NCI-H187 treated with DMSO at 0.1 percent for 48 hours (cell line): ENCODE data around the gene FOXK1.

Experiments
- DNase-seq: peaks from one replicate; lab custom pipeline; 2025; lab: John Stamatoyannopoulos, UW

Gene FOXK1

DNA sequence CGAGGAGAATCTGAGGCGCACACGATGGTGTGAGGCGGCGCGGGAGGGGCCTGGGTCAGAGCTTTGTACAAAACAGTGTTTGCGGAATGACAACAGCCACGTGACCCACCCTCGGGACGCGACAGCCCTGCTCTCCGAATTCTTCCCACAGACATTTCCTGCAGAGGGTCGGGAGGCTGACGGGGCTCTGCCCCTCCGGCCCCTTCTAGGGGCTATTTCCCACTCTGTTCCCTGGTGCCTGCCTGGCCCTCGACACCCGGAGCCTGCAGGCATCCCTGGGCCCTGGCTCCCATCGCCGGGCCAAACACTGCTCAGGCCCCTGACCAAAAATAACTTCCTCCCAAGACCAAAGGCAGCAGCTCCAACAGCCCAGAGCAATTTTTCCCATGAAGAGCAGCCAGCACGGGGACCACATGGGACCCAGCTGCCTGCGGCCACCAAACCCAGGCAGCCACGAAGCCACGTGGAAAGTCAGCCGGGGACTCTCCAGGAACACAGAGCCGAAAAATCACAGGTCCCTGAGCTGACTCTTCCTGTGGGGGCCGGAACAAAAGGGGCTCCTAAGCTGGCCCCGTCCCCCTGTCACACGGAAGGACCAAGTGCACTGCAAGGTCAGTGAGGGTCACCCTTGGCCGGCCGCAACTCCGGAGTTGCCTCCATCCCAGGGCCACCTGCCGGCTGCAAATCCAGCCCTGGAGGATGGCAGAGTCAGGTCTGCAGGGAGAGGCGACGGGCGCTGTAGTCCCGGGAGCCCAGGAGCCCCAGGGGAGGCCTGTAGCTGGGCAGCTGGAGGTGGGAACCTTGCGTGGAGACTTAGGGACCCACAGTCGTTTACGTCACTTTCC lies 137.7 kb downstream of the FOXK1 start:
- no peak for DNase-seq

DNA sequence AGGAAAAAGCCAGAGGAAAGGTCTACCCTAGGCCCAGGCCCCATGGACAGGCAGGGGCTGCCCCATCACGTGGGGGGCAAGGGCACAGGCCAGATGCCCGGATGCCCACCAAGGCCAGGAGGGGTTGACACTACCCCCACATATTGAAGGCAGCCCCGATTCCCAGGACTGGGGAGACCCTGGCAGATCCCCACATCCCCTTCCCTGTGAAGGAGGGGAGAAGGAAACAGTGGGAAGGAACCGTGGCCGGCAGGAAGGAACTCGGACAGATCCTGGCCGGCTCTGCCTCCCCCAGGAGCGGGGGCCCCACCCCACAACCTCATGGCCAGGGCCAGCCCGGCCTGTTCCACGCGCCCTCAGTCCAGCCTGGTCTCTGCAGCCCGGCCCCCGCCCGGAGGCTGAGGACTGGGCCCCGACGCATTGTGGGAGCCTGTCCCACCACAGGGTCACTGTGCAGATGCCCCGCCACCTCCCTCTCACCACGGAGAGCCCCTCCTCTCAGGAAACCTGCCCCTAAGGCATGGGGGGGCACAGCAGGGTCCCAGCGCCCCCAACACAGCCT lies 138.4 kb downstream of the FOXK1 start:
- DNase-seq = no peak
